Neural progenitor cell (in vitro differentiated cells): ENCODE measurements around the gene KLHL20. TPM values are rescaled to one million over a fixed set of nuclear protein-coding genes. Genes with fewer than 3 reads are reported as not detected.
A peak's percentile ranks its signal among the peaks of the same experiment; 100 is the strongest.

Experiments
- DNase-seq: peaks from one replicate; pipeline ENCODE4 v3.0.0-alpha.2; 2016; ENCODE audit warnings: low spot score
- H2AFZ ChIP-seq: fragments of 200-600 bp; sonication (generic); replicated peaks from 2 replicates; pipeline ENCODE4 v1.6.1; 2016; ENCODE audit warnings: antibody characterized with exemption
- H3F3A ChIP-seq: fragments of 200-600 bp; sonication (generic); 2 replicates; pipeline ENCODE4 v1.6.1; 2016; ENCODE audit warnings: antibody characterized with exemption, low read depth
- H3K27ac ChIP-seq: fragments of 200-600 bp; sonication (generic); 2 replicates; pipeline ENCODE4 v1.5.1; 2016; ENCODE audit warnings: mild to moderate bottlenecking
- H3K27me3 ChIP-seq: fragments of 200-600 bp; sonication (generic); 2 replicates; pipeline ENCODE4 v1.6.1; 2016; ENCODE audit warnings: mild to moderate bottlenecking, moderate library complexity
- H3K36me3 ChIP-seq: fragments of 200-600 bp; sonication (generic); 2 replicates; pipeline ENCODE4 v1.5.1; 2016
- H3K4me1 ChIP-seq: fragments of 200-600 bp; sonication (generic); 2 replicates; pipeline ENCODE4 v1.6.1; 2016; ENCODE audit warnings: mixed run types
- H3K4me2 ChIP-seq: fragments of 200-600 bp; sonication (generic); 2 replicates; pipeline ENCODE4 v1.6.1; 2016
- H3K4me3 ChIP-seq: fragments of 200-600 bp; sonication (generic); 2 replicates; pipeline ENCODE4 v1.5.1; 2016
- H3K79me2 ChIP-seq: fragments of 200-600 bp; sonication (generic); 2 replicates; pipeline ENCODE4 v1.6.1; 2016; ENCODE audit warnings: low read depth
- H3K9ac ChIP-seq: fragments of 200-600 bp; sonication (generic); 2 replicates; pipeline ENCODE4 v1.6.1; 2016
- H3K9me3 ChIP-seq: fragments of 200-600 bp; sonication (generic); 2 replicates; pipeline ENCODE4 v1.5.1; 2016; ENCODE audit warnings: low read depth
- H4K20me1 ChIP-seq: fragments of 200-600 bp; sonication (generic); 2 replicates; pipeline ENCODE4 v1.6.1; 2016; ENCODE audit warnings: low read depth
- H3K27ac Mint-ChIP-seq: 3 replicates; pipeline ENCODE4 v1.8.0; 2021; ENCODE audit warnings: mixed read lengths
- H3K27me3 Mint-ChIP-seq: 2 replicates; pipeline ENCODE4 v1.8.0; 2022; ENCODE audit warnings: low read depth, mild to moderate bottlenecking, inconsistent platforms, moderate library complexity, mixed read lengths; ENCODE audit not compliant: insufficient read depth
- H3K36me3 Mint-ChIP-seq: 3 replicates; pipeline ENCODE4 v1.8.0; 2021; ENCODE audit warnings: mixed read lengths
- H3K4me1 Mint-ChIP-seq: 3 replicates; pipeline ENCODE4 v1.8.0; 2021; ENCODE audit warnings: mixed read lengths
- H3K4me3 Mint-ChIP-seq: 3 replicates; pipeline ENCODE4 v1.8.0; 2021; ENCODE audit warnings: mild to moderate bottlenecking, moderate library complexity, mixed read lengths
- H3K9me3 Mint-ChIP-seq: 3 replicates; pipeline ENCODE4 v1.8.0; 2020; ENCODE audit warnings: mixed read lengths
- CTCF ChIP-seq: fragments of 200-600 bp; sonication (generic); IDR thresholded peaks from 2 replicates; pipeline ENCODE4 v1.5.1; 2017; ENCODE audit warnings: antibody characterized with exemption, mild to moderate bottlenecking
- EZH2 ChIP-seq: fragments of 200-600 bp; sonication (generic); IDR thresholded peaks from 2 replicates; pipeline ENCODE4 v1.6.1; 2017; ENCODE audit warnings: antibody characterized with exemption, mild to moderate bottlenecking, moderate library complexity
- EZH2phosphoT487 ChIP-seq: fragments of 200-600 bp; sonication (generic); IDR thresholded peaks from 2 replicates; pipeline ENCODE4 v1.6.1; 2017; ENCODE audit warnings: antibody characterized with exemption
- small RNA-seq: library from RNA; depleted of rRNA; stranded (forward); fragments of <200 nt; gene quantifications from one replicate; pipeline ENCODE3, GENCODE V24; 2015
- total RNA-seq: library from RNA; depleted of rRNA; stranded (reverse); fragments of >200 nt; gene quantifications from 2 replicates; pipeline ENCODE4 v1.2.3, GENCODE V29; 2015; ENCODE audit warnings: low replicate concordance

The KLHL20 gene
- total RNA-seq, 1 donor from 2014 or later = 30.4 TPM

DNA sequence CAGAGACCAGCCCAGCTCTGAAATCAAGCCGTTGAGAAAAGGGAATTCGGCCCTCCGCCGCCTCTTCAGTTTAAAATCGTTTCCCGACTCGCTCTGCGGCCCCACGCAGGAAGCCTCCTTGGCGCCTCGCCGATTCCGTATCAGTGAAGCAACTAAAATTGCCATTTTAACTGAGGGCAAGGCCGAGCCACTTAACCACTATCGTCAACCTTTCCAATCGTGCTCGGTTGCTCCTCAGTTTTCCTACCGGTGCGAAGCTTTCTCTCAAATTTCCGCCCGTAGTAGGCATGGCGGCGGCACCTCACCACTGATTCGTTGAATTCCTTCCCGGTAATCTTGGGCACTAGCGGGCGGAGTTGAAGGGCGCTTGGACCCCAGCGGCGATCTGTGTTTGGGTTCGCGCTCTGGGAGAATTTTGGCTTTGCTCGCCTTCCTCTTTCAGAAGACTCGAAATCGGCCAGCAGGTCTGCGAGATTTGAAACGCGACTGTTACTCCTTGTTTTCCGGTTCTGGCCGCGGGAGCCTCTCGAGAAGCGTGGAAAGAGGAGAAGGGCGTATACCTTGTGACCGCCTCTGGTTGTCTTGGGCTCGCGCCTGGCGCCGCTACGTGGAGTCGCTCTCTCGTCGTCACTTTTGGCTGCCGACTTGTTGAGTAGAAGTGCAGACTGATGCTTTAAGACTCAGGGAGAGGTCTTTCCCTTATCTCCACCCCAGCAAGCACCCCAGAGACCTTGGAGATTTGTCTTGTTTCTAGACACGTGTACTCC lies 109.7 kb downstream of the KLHL20 start, which contains the start of the genes CENPL and DARS2:
TSS of gene CENPL (minus strand) at position 569 of the 767 bp plus-strand sequence. CDS start 13,584 bp downstream, outside the sequence.
TSS of gene DARS2 (plus strand) at position 359 of the 767 bp plus-strand sequence. CDS start 557 bp downstream, outside the sequence.
- Histone ChIP-seq H3F3A (peaks cover 17% of the 10 kb centered on the region), H3K9me3 (no peaks in the 10 kb centered on the region), H3K36me3 (peaks cover 16% of the 10 kb centered on the region), H3K4me2 (peak within 1 kb of the TSS; percentile 99), H3K79me2 (peaks cover 77% of the 10 kb centered on the region), H3K27ac (peak within 1 kb of the TSS; percentile 86), H3K4me1 (peaks cover 17% of the 10 kb centered on the region), H2AFZ (peak within 1 kb of the TSS; percentile 80), H3K4me3 (peak within 1 kb of the TSS; percentile 87), H3K27me3 (no peaks in the 10 kb centered on the region), H3K9ac (peak within 1 kb of the TSS; percentile 73), H4K20me1 (no peaks in the 10 kb centered on the region)
- Mint-ChIP-seq H3K9me3 (no peaks in the 10 kb centered on the region), H3K4me3 (peak within 1 kb of the TSS; percentile 96), H3K27ac (peak within 1 kb of the TSS; percentile 98), H3K4me1 (peaks cover 31% of the 10 kb centered on the region), H3K27me3 (peaks cover 7% of the 10 kb centered on the region), H3K36me3 (peaks cover 13% of the 10 kb centered on the region)
- no peak for TF ChIP-seq CTCF
- no peak for TF ChIP-seq EZH2phosphoT487
- TF ChIP-seq EZH2 = no peak
- peak; percentile 97 for DNase-seq

GRCh38 chr1:173827611-173828010 lies 112.8 kb downstream of the KLHL20 start:
- no peak for DNase-seq

DNA sequence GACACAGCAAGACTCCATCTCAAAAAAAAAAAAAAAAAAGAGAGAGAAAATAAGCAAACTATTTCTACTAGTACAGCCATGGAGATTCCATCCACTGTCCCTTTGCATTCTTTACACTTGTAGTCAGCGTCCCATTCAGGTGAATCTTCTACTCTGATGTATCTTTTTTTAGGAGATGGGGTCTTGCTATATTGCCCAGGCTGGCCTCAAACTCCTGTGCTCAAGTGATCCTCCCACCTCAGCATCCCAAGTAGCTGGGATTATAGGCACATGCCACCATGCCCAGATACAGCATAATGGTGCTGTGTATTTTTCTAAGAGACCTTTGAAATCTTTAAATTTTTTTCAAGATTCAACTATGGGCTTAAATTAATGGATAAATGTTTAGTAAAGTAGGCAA lies 118.0 kb downstream of the KLHL20 start:
- Mint-ChIP-seq H3K9me3 (no peaks in the 10 kb centered on the region), H3K4me1 (peaks cover 3% of the 10 kb centered on the region), H3K36me3 (peaks cover 16% of the 10 kb centered on the region), H3K27ac (no peak overlapping the region), H3K27me3 (no peaks in the 10 kb centered on the region), H3K4me3 (no peak overlapping the region)
- no peak for DNase-seq
- Histone ChIP-seq H3F3A (no peaks in the 10 kb centered on the region), H3K36me3 (peaks cover 20% of the 10 kb centered on the region), H3K79me2 (peaks cover 6% of the 10 kb centered on the region), H3K4me3 (no peak overlapping the region), H3K4me2 (no peak overlapping the region), H4K20me1 (no peaks in the 10 kb centered on the region), H2AFZ (no peak overlapping the region), H3K9me3 (no peaks in the 10 kb centered on the region), H3K9ac (no peak overlapping the region), H3K4me1 (peaks cover 4% of the 10 kb centered on the region), H3K27ac (no peak overlapping the region), H3K27me3 (no peaks in the 10 kb centered on the region)
- TF ChIP-seq EZH2phosphoT487 = no peak
- TF ChIP-seq CTCF = no peak
- TF ChIP-seq EZH2 = no peak

More at GRCh38 chr1:173827611-173828010, 112.8 kb downstream of the KLHL20 start:
- TF ChIP-seq EZH2 = no peak
- no peak overlapping the region for H3K27ac ChIP-seq
- H3K79me2 ChIP-seq = peaks cover 46% of the 10 kb centered on the region
- H3K9me3 ChIP-seq = no peaks in the 10 kb centered on the region
- H3K4me1 ChIP-seq = peaks cover 13% of the 10 kb centered on the region
- H3K27me3 ChIP-seq = no peaks in the 10 kb centered on the region
- no peak overlapping the region for H3K4me3 ChIP-seq
- Mint-ChIP-seq H3K4me1 (peaks cover 25% of the 10 kb centered on the region), H3K27me3 (peaks cover 7% of the 10 kb centered on the region), H3K36me3 (peaks cover 10% of the 10 kb centered on the region), H3K4me3 (no peak overlapping the region), H3K27ac (peak overlapping the region; percentile 60), H3K9me3 (no peaks in the 10 kb centered on the region)
- H3K9ac ChIP-seq = no peak overlapping the region
- no peaks in the 10 kb centered on the region for H4K20me1 ChIP-seq
- no peak overlapping the region for H2AFZ ChIP-seq
- peaks cover 7% of the 10 kb centered on the region for H3K36me3 ChIP-seq
- peaks cover 17% of the 10 kb centered on the region for H3F3A ChIP-seq
- peak overlapping the region; percentile 26 for H3K4me2 ChIP-seq

Small RNAs within 50 kb of the gene (small RNA-seq; reads per million reads assigned to genes)
- gene BX248409.1 (not detected), gene RF00019 (not detected)

Other genes with a start within 250 kb of the KLHL20 start
- 322 and 441 TPM in 2 replicates for gene PRDX6, start 237.6 kb upstream of the KLHL20 start, total RNA-seq
- not detected in 2 replicates for gene SLC9C2, start 111.9 kb upstream of the KLHL20 start, total RNA-seq
- not detected in 2 replicates for gene TEX50, start 79.6 kb upstream of the KLHL20 start, total RNA-seq
- gene ANKRD45, start 45.1 kb upstream of the KLHL20 start, total RNA-seq = 1.5 and 2.3 TPM in 2 replicates
- gene DARS2, start 109.7 kb downstream of the KLHL20 start, total RNA-seq = 35.7 and 56.0 TPM in 2 replicates
- 33.4 and 37.7 TPM in 2 replicates for gene CENPL, start 109.9 kb downstream of the KLHL20 start, total RNA-seq
- gene GAS5, start 153.0 kb downstream of the KLHL20 start, total RNA-seq = 585 and 950 TPM in 2 replicates
- gene ZBTB37, start 153.4 kb downstream of the KLHL20 start, total RNA-seq = 13.9 and 19.4 TPM in 2 replicates
- gene SERPINC1, start 202.3 kb downstream of the KLHL20 start, total RNA-seq = not detected in 2 replicates